ENCODE results near the gene TCEAL9. TPM values are rescaled to one million over a fixed set of nuclear protein-coding genes. Genes with fewer than 3 reads are reported as not detected.

The TCEAL9 gene
- total RNA-seq, 2 donors from 2014 or later = 43.3 to 56.9 TPM

DNA sequence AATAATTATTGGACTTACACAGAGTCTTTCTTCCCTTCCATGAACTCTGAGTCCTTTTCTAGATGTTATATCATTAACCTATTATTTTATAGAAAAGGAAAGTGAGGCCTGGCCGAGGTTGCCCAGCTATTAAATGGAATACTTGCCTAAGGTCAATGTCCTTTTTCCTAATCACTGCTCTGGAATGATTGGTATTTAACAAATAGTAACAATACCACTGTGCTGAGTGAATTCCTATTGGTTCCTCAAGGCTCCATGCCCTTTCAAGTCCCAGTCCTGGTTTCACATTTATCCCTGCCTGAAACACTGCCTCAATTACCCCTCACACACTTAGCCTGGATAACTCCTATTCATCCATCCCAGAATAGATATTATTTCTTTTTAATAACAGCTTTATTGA is 6.2 kb downstream of the TCEAL9 start:
- TF ChIP-seq, protein P1, sequence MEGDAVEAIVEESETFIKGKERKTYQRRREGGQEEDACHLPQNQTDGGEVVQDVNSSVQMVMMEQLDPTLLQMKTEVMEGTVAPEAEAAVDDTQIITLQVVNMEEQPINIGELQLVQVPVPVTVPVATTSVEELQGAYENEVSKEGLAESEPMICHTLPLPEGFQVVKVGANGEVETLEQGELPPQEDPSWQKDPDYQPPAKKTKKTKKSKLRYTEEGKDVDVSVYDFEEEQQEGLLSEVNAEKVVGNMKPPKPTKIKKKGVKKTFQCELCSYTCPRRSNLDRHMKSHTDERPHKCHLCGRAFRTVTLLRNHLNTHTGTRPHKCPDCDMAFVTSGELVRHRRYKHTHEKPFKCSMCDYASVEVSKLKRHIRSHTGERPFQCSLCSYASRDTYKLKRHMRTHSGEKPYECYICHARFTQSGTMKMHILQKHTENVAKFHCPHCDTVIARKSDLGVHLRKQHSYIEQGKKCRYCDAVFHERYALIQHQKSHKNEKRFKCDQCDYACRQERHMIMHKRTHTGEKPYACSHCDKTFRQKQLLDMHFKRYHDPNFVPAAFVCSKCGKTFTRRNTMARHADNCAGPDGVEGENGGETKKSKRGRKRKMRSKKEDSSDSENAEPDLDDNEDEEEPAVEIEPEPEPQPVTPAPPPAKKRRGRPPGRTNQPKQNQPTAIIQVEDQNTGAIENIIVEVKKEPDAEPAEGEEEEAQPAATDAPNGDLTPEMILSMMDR (IDR thresholded peaks at IDR 0.05) = no peak
- no peak for DNase-seq (ENCODE audit: low spot score)
- Histone ChIP-seq H3K27ac (no peak overlapping the region), H3K36me3 (no peaks in the 10 kb centered on the region), H3K4me3 (no peak overlapping the region), H3K9me3 (no peaks in the 10 kb centered on the region), H3K27me3 (no peaks in the 10 kb centered on the region), H3K4me1 (no peaks in the 10 kb centered on the region)

DNA sequence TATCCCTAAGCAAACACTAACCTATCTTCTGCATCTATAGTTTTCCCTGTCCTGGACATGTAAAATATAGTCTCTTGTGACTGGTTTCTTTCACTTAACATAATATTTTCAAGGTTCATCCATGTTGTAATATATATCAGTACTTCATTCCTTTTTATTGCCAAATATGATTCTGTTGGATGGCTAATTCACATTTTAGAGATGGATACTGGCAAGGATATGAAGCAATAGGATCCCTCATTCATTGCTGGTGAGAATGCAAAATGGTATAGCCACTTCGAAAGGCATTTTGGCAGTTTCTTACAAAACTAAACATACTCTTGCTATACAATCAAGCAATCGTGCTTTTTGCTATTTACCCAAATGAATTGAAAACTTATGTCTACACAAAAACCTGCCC is 6.7 kb downstream of the TCEAL9 start:
- H3K4me3 ChIP-seq = no peak overlapping the region
- H3K27me3 ChIP-seq = no peaks in the 10 kb centered on the region
- TF ChIP-seq, protein P1 (IDR thresholded peaks at IDR 0.05) = no peak
- H3K9me3 ChIP-seq = no peaks in the 10 kb centered on the region
- DNase-seq (ENCODE audit: low spot score) = no peak
- no peak overlapping the region for H3K27ac ChIP-seq
- H3K4me1 ChIP-seq = no peaks in the 10 kb centered on the region
- H3K36me3 ChIP-seq = no peaks in the 10 kb centered on the region

DNA sequence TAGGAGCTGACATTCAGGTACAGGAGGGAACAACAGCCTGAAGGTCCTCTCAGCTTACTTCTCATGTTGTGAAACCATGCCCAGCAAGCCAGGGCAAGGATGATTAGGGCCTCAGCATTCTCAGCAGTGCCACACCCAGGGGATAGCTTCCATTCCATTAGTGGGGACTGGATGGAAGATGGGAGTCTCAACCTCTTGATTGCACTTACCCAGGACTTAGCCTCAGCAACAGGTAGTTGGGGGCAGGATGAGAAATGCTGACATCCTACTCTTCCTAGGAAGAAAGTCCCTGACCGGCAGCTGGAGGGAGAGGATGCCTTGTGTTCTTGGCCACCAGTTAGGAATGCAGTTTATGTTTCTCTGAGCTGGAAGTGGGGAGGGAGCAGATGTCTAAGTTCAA is 11.2 kb downstream of the TCEAL9 start:
- DNase-seq (ENCODE audit: low spot score) = no peak
- Histone ChIP-seq H3K36me3 (no peaks in the 10 kb centered on the region), H3K4me1 (no peaks in the 10 kb centered on the region), H3K9me3 (no peaks in the 10 kb centered on the region), H3K4me3 (no peak overlapping the region), H3K27me3 (peaks cover 0 to 4% of the 10 kb centered on the region in 2 donors), H3K27ac (no peak overlapping the region)
- TF ChIP-seq, protein P1 (IDR thresholded peaks at IDR 0.05) = no peak

DNA sequence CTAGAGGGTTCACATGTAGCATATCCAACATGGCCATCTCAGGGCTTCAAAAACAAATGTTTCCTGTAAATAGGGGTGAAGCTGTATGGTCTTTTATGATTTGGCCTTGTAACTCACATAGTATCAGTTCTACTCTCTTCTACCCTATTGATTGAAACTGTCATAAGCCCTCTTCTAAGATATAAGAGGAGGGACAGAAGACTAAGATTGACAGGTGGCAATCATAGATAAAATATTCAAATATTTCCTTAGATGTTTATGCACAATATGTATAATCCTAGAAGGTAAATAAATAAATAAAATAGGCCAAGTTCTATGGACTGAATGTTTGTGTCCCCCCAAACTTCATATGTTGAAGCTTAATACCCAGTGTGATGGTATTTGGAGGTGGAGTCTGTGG is 13.2 kb downstream of the TCEAL9 start:
- TF ChIP-seq, protein P1 (IDR thresholded peaks at IDR 0.05) = no peak
- H3K27me3 ChIP-seq = peaks cover 0 to 4% of the 10 kb centered on the region in 2 donors
- H3K4me3 ChIP-seq = no peak overlapping the region
- DNase-seq (ENCODE audit: low spot score) = no peak
- H3K9me3 ChIP-seq = no peaks in the 10 kb centered on the region
- no peaks in the 10 kb centered on the region for H3K4me1 ChIP-seq
- no peaks in the 10 kb centered on the region for H3K36me3 ChIP-seq
- no peak overlapping the region for H3K27ac ChIP-seq

DNA sequence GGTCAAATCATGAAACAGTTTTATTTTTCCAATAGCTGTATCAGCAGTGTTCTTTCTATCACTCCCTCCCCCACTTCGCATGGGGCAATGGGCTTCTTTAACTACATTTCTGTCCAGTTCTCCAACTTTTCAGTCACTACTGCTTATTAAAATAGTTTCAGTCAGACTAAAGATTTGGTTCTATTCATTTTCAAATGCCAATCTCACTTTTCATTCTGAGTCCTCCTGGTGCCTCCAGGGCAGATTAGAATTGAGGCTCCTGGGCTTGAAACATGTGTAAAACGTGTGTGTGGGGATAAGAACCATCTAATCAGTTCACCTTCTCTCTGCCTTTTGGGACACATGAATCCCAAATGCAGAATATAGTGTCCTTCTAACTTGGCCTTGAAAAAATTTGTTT is 16.6 kb downstream of the TCEAL9 start:
- H3K4me3 ChIP-seq = no peak overlapping the region
- DNase-seq (ENCODE audit: low spot score) = no peak
- TF ChIP-seq, protein P1 (IDR thresholded peaks at IDR 0.05) = no peak
- no peaks in the 10 kb centered on the region for H3K4me1 ChIP-seq
- H3K27ac ChIP-seq = no peak overlapping the region
- H3K36me3 ChIP-seq = no peaks in the 10 kb centered on the region
- no peaks in the 10 kb centered on the region for H3K9me3 ChIP-seq
- peaks cover 0 to 4% of the 10 kb centered on the region in 2 donors for H3K27me3 ChIP-seq

DNA sequence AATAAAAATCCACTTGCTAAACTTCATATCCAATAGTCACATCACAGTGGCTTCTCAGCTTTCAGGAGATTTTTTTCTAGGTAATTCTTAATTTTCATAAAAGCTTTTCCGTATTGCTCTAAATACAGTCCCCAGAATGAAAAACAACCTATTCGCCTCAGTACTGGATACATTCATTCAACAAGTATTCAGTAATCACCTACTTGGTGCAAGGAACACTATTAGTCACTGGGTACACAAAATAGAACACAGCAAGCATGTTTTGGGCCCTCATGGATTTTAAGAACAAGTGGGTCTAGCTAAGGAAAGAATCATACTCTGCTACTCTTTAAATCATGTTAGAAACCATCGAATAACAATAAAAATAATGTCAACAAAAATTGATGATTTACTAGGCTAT is 17.3 kb downstream of the TCEAL9 start:
- H3K4me3 ChIP-seq = no peak overlapping the region
- DNase-seq (ENCODE audit: low spot score) = no peak
- no peaks in the 10 kb centered on the region for H3K36me3 ChIP-seq
- H3K27ac ChIP-seq = no peak overlapping the region
- TF ChIP-seq, protein P1 (IDR thresholded peaks at IDR 0.05) = no peak
- H3K4me1 ChIP-seq = no peaks in the 10 kb centered on the region
- peaks cover 0 to 4% of the 10 kb centered on the region in 2 donors for H3K27me3 ChIP-seq
- H3K9me3 ChIP-seq = no peaks in the 10 kb centered on the region
